ENCODE measurements around the gene PPP2R5D.

- TF ChIP-seq, protein P1, sequence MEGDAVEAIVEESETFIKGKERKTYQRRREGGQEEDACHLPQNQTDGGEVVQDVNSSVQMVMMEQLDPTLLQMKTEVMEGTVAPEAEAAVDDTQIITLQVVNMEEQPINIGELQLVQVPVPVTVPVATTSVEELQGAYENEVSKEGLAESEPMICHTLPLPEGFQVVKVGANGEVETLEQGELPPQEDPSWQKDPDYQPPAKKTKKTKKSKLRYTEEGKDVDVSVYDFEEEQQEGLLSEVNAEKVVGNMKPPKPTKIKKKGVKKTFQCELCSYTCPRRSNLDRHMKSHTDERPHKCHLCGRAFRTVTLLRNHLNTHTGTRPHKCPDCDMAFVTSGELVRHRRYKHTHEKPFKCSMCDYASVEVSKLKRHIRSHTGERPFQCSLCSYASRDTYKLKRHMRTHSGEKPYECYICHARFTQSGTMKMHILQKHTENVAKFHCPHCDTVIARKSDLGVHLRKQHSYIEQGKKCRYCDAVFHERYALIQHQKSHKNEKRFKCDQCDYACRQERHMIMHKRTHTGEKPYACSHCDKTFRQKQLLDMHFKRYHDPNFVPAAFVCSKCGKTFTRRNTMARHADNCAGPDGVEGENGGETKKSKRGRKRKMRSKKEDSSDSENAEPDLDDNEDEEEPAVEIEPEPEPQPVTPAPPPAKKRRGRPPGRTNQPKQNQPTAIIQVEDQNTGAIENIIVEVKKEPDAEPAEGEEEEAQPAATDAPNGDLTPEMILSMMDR (IDR thresholded peaks at IDR 0.05) = no peak
- no peak for TF ChIP-seq POLR2A (IDR thresholded peaks at IDR 0.05)
Observed at GRCh38 chr6:43033496-43034189, 49.3 kb downstream of the PPP2R5D start.

Measured in esophagus squamous epithelium (tissue), 4 donors.